CD4-positive, alpha-beta T cell treated with Interleukin-15 for 4 hours (primary cell): ENCODE results near the gene CAPN12.

Experiments
- DNase-seq: peaks from one replicate; pipeline ENCODE4 v3.0.0-alpha.2; 2020; ENCODE audit warnings: low spot score

The CAPN12 gene

GRCh38 chr19:38695832-38696728 is 48.2 kb downstream of the CAPN12 start:
- no peak for DNase-seq

GRCh38 chr19:38695317-38695683 is 49.0 kb downstream of the CAPN12 start:
- no peak for DNase-seq

- DNase-seq: peak; percentile 67
Observed at GRCh38 chr19:38693380-38694223, 50.7 kb downstream of the CAPN12 start.

GRCh38 chr19:38692458-38693379 is 51.6 kb downstream of the CAPN12 start:
- no peak for DNase-seq

- DNase-seq: no peak
Observed at GRCh38 chr19:38691938-38692457, 52.3 kb downstream of the CAPN12 start.

DNA sequence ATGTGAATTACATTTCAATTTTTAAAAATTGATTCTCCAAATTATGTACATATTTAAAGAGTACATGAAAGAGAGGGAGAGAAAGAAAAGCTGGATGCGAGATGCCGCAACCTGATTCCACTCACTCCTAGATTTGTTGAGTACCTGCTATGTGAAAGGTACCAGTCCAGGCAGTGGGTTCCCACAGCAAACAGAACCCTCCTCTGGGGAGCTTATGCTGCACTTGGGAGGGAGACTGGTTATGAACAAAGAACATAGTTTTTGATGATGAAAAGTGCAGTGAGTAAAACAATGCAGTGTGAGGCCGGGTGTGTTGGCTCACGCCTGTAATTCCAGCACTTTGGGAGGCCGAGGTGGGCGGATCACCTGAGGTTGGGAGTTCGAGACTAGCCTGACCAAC is 53.4 kb downstream of the CAPN12 start:
- DNase-seq: no peak

DNA sequence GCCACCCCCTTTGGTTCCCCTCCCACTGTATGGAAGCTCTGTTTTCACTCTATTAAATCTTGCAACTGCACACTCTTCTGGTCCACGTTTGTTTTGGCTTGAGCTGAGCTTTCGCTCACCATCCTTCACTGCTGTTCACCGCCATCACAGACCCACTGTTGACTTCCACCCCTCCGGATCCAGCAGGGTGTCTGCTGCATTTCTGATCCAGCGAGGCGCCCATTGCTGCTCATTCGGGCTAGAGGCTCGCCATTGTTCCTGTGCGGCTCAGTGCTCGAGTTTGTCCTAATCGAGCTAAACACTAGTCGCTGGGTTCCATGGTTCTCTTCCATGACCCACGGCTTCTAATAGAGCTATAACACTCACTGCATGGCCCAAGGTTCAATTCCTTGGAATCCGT is 54.1 kb downstream of the CAPN12 start:
- DNase-seq: no peak

DNA sequence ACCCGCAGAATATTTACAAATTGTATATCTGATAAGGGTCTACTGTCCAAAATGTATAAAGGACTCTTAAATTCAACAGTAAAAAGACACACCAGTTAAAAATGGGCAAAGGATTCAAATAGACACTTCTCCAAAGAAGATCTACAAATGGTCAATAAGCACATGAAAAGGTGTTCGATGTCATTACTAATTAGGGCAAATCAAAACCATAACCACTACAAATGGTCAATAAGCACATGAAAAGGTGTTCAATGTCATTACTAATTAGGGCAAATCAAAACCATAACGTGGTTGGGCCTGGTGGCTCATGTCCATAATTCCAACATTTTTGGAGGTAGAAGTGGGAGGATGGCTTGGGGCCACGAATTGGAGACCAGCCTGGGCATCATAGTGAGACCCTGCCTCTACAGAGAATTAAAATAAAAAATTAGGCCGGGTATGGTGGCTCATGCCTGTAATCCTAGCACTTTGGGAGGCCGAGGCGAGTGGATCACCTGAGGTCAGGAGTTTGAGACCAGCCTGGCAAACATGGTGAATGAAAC is 56.4 kb downstream of the CAPN12 start:
- DNase-seq: no peak

- peak; percentile 29 for DNase-seq
Observed at GRCh38 chr19:38686530-38686888, 57.8 kb downstream of the CAPN12 start.

DNA sequence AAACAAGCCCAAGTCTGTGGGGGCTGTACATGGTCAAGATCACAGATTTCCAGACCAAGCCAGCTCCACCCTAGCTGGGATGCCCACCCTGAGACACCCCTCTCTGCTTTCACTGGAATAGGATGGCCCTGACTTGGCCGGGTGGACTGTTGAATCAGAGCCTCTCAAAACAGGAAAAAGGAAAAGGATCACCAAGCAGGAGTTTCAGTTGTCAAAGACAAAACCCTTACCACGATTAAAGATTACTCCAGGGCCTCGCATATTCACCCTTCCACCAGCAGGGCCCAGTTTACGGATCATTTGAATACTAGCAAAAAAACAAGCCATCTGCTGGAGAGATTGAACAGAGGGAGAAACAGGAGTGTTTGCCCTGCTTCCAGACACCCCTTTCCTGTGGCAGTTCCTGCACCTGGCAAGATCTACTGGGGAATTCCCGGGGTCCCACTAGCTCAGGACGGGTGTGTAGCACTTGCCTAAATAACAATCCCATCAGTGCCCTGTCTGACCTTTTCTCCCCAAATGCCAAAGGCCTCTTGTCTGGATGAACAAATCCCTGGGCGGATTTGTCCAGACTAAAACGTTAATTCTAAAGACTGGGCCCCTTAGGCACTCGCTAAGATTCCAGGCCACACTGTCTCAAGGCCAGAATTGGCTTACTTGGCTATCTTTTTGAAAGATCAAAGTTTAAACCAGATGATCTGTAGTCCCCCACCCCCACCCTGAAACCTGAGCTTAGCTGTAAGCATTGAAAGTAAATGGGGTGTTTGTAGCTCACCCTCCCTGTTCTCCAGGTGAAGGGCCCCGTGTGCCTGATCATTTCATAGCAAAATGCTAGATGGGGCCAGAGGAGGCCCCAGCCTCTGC is 58.4 kb downstream of the CAPN12 start:
- no peak for DNase-seq

DNA sequence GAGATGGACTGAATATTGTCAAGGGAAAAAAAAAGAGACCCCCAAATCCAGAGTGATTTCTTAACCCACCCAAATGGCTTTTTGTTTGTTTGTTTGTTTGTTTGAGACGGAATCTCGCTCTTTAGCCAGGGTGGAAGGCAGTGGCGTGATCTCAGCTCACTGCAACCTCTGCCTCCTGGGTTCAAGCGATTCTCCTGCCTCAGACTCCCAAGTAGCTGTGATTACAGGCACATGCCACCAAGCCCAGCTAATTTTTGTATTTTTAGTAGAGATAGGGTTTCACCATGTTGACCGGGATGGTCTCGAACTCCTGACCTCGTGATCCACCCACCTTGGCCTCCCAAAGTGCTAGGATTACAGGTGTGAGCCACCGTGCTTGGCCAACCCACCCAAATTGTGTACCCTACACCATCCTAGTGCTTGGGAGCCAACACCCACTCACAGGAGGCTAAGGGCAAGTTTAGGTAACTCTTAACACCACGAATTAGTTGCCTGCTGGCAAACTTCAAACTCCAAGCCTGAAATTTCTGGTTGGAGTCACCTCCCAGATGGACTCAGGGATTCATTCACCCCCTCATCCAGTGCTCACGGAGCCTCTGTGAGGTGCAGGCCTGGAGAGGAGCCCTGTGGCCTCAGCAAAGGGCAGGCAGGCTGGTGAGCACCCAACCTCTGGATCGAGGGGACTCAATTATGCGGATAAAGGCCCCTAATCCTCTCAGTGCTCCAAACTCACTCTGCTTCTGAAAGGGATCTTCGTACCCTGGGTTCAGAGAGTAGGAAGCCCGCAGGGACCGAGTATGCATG is 59.2 kb downstream of the CAPN12 start:
- DNase-seq: no peak

DNA sequence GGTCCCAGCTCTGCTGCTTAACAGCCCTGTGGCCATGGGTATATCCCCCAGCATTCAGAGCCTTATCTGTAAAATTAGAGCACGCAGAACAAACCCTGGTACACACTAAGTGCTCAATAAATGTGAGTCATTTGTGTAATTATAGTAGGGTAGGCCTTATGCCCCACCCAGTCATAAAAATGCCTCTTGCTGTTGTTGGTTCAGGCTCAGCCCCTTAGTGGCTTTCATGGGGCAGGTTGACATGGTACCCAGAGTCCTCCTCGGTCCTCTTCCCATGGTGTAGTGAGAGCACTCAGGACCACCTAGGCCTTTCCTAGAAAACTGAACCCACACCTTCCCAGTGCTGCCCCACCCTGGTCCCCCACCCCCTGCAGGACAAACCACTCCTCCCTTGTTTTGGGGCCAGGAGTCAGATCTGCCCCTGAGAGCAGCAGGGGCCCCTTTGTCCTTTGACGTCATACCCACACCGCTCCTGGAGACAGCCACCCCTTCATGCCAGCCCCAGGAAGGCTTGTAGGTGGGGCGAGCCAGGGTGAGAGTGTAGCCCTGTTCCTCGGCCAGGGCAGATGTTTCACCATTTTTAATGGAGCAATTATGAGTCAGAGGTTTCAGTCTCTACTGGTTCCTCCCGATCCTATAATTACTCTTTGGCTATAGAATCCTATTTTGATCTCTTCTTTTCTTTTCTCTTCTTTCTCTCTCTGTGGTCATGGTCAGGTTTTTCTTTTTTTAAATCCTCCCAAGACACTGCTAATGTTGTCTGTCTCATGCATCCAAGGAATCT is 60.0 kb downstream of the CAPN12 start:
- peak; percentile 36 for DNase-seq

DNA sequence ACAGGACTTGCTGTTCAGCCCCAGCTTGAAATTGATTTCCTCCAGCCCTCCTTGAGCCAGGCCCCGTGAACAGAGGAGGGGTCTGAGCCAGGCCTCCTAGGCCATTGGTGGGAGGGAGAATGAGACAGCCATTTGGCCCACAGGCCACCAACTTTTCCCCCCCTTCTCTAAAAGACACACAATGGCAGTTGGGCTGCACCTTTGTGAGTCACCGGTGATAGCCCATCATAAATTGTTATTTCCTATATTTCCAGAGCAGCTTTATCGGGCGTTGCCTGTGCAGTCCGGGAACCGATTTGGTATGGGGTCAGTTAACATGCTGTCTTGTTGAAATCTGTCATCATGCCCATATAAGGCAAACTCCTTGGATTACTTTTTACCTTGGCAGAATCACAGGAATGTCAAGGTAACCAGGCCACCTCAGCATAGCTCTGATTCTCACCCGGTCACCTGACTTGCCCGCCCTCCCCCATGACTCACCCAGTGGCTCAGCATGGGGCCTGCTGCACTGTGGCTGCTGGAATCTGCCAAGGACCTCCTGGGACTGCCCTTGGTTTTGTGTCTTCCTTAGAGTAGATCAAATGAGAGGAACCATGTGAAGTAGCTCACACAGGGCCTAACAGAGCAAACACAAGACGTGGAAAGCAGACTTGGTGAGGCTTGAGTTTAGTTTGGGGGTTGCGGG is 60.7 kb downstream of the CAPN12 start:
- peak; percentile 74 for DNase-seq

GRCh38 chr19:38682872-38683392 is 61.3 kb downstream of the CAPN12 start:
- no peak for DNase-seq

DNA sequence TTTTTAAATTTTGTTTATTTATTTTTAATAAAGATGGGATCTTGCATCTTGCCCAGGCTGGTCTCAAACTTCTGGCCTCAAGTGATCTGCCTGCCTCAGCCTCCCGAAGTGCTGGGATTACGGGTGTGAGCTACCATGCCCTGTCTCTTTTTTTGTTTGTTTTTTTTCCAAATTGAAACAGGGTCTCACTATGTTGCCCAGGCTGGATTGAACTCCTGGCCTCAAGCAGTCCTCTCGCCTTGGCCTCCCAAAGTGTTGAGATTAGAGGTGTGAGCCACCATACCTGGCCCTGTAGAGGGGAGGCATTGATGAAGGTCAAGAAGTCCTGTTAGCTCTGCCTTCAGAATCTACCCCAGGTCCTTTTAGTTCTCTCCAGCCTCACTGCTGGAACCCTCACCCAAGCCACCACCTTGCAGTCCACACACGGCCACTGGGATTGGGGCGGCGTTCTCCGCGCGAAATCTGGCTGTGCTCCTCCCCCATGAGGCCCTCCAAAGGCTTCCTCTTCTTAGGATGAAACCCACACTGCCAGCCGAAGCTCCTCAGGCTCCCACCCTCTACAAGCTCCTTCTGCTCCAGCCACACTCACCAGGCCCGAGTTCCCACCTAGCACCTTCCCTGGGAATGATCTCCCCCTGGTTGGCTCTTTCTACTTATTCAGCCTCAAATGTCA is 61.9 kb downstream of the CAPN12 start:
- DNase-seq: no peak
